22Rv1 (cell line): ENCODE data around the gene SIMC1.

Source experiments
- ZFX ChIP-seq: fragments of 450-650 bp; IDR thresholded peaks from 2 replicates; pipeline ENCODE4 v1.6.1; 2017; ENCODE audit warnings: antibody characterized with exemption, borderline replicate concordance
- TF ChIP-seq, protein P1 (sequence below): fragments of 450-650 bp; IDR thresholded peaks from 2 replicates; pipeline ENCODE4 v1.5.1; 2017; ENCODE audit warnings: mild to moderate bottlenecking

DNA sequence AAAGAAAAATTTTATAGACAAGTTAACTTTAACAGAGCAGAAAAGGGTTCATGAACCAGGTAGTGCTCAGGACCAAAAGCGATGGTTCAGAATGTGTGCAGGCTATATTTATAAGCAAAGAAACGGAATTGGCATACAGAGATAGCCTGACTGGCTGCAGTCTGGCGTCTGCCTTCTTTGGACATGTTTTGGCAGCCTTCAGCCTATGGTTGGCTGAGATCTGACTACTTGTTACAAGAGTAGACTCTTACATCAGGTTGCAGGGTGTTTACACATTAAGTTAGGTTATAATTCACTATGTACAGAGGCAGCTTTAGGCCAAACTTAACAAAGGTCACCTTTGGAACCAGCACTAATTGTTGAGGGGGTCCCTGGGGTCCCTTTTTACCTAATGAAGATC, 143.2 kb downstream of the SIMC1 start:
- TF ChIP-seq, protein P1, sequence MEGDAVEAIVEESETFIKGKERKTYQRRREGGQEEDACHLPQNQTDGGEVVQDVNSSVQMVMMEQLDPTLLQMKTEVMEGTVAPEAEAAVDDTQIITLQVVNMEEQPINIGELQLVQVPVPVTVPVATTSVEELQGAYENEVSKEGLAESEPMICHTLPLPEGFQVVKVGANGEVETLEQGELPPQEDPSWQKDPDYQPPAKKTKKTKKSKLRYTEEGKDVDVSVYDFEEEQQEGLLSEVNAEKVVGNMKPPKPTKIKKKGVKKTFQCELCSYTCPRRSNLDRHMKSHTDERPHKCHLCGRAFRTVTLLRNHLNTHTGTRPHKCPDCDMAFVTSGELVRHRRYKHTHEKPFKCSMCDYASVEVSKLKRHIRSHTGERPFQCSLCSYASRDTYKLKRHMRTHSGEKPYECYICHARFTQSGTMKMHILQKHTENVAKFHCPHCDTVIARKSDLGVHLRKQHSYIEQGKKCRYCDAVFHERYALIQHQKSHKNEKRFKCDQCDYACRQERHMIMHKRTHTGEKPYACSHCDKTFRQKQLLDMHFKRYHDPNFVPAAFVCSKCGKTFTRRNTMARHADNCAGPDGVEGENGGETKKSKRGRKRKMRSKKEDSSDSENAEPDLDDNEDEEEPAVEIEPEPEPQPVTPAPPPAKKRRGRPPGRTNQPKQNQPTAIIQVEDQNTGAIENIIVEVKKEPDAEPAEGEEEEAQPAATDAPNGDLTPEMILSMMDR: no peak
- TF ChIP-seq ZFX: no peak
